ENCODE results near the gene USP49. TPM values are rescaled to one million over a fixed set of nuclear protein-coding genes. Genes with fewer than 3 reads are reported as not detected.

USP49 gene
- total RNA-seq, 2 experiments from 2014 or later: 9.0 to 17.8 TPM

- POLR2A ChIA-PET: interaction anchor here (1.2 kb wide), 1 partner anchor 21 kb away, joined by 3 read pairs; no protein-coding TSS in a partner anchor
- Histone ChIP-seq H3K27ac (ENCODE audit: low read depth, low read length, poor library complexity, severe bottlenecking) (no peak within 1 kb of the TSS), H3K9me3 (ENCODE audit: low read length) (no peaks in the 10 kb centered on the region), H3K36me3 (ENCODE audit: insufficient read depth, low read length) (no peaks in the 10 kb centered on the region), H3K4me2 (ENCODE audit: low read length) (no peak within 1 kb of the TSS), H4K20me1 (ENCODE audit: insufficient read depth, low read length) (no peaks in the 10 kb centered on the region), H3K4me1 (ENCODE audit: insufficient read depth, low read length, poor library complexity, severe bottlenecking) (no peaks in the 10 kb centered on the region), H3K9me2 (ENCODE audit: insufficient read depth, low read length) (no peaks in the 10 kb centered on the region), H3K79me2 (ENCODE audit: insufficient read depth, low read depth, low read length) (no peaks in the 10 kb centered on the region), H3K4me3 (ENCODE audit: low read depth, low read length, poor library complexity, severe bottlenecking) (no peak within 1 kb of the TSS), H2AFZ (ENCODE audit: low read length) (no peak within 1 kb of the TSS)
- intact Hi-C loops (cut with micrococcal nuclease; ENCODE audit: unreplicated experiment): no loop called here
- no peak for TF ChIP-seq CTCF (conservative IDR thresholded peaks at IDR 0.05; ENCODE audit: low read length)
- TF ChIP-seq EZH2phosphoT487 (IDR thresholded peaks at IDR 0.05; ENCODE audit: borderline replicate concordance, low read depth, low read length): no peak
- CTCF ChIA-PET (ENCODE audit: unreplicated experiment): interaction anchor here (0.5 kb wide), 1 partner anchor 420 kb away, joined by 3 read pairs; no protein-coding TSS in a partner anchor
- BruUV-seq (replicated peaks): no TSS peak
- no peak for DNase-seq (ENCODE audit: low spot score)
Measured at GRCh38 chr6:41747256-41748101, 147.7 kb downstream of the USP49 start, which contains the start of gene PGC. Gene PGC, minus strand, starts transcription at chr6:41747397. Its CDS starts 63 bp downstream, at chr6:41747334.

GRCh38 chr6:41746107-41746506, 149.1 kb downstream of the USP49 start:
- TF ChIP-seq EZH2phosphoT487 (IDR thresholded peaks at IDR 0.05; ENCODE audit: borderline replicate concordance, low read depth, low read length): no peak
- TF ChIP-seq CTCF (conservative IDR thresholded peaks at IDR 0.05; ENCODE audit: low read length): no peak
- Histone ChIP-seq H3K4me1 (ENCODE audit: insufficient read depth, low read length, poor library complexity, severe bottlenecking) (no peaks in the 10 kb centered on the region), H3K4me2 (ENCODE audit: low read length) (no peak overlapping the region), H3K36me3 (ENCODE audit: insufficient read depth, low read length) (no peaks in the 10 kb centered on the region), H3K9me3 (ENCODE audit: low read length) (no peaks in the 10 kb centered on the region), H3K9me2 (ENCODE audit: insufficient read depth, low read length) (no peaks in the 10 kb centered on the region), H4K20me1 (ENCODE audit: insufficient read depth, low read length) (no peaks in the 10 kb centered on the region), H3K27ac (ENCODE audit: low read depth, low read length, poor library complexity, severe bottlenecking) (no peak overlapping the region), H2AFZ (ENCODE audit: low read length) (no peak overlapping the region), H3K4me3 (ENCODE audit: low read depth, low read length, poor library complexity, severe bottlenecking) (no peak overlapping the region), H3K79me2 (ENCODE audit: insufficient read depth, low read depth, low read length) (no peaks in the 10 kb centered on the region)
- CTCF ChIA-PET (ENCODE audit: unreplicated experiment): no interaction called here
- POLR2A ChIA-PET: interaction anchor here (0.5 to 1.0 kb wide), 3 partner anchors 12 to 1205 kb away, joined by 3 to 5 read pairs (median 4); no protein-coding TSS in a partner anchor
- DNase-seq (ENCODE audit: low spot score): no peak
- BruUV-seq (replicated peaks): no TSS peak
- intact Hi-C loops (cut with micrococcal nuclease; ENCODE audit: unreplicated experiment): no loop called here

- Histone ChIP-seq H3K9me2 (ENCODE audit: insufficient read depth, low read length) (no peaks in the 10 kb centered on the region), H3K4me1 (ENCODE audit: insufficient read depth, low read length, poor library complexity, severe bottlenecking) (no peaks in the 10 kb centered on the region), H2AFZ (ENCODE audit: low read length) (no peak overlapping the region), H3K4me2 (ENCODE audit: low read length) (no peak overlapping the region), H3K79me2 (ENCODE audit: insufficient read depth, low read depth, low read length) (no peaks in the 10 kb centered on the region), H3K4me3 (ENCODE audit: low read depth, low read length, poor library complexity, severe bottlenecking) (no peak overlapping the region), H3K36me3 (ENCODE audit: insufficient read depth, low read length) (no peaks in the 10 kb centered on the region), H4K20me1 (ENCODE audit: insufficient read depth, low read length) (no peaks in the 10 kb centered on the region), H3K27ac (ENCODE audit: low read depth, low read length, poor library complexity, severe bottlenecking) (no peak overlapping the region), H3K9me3 (ENCODE audit: low read length) (no peaks in the 10 kb centered on the region)
- ChIA-PET POLR2A (no interaction called here), CTCF (ENCODE audit: unreplicated experiment) (no interaction called here)
- no peak for DNase-seq (ENCODE audit: low spot score)
- intact Hi-C loops (cut with micrococcal nuclease; ENCODE audit: unreplicated experiment): no loop called here
- no TSS peak for BruUV-seq (replicated peaks)
- TF ChIP-seq CTCF (conservative IDR thresholded peaks at IDR 0.05; ENCODE audit: low read length): no peak
- TF ChIP-seq EZH2phosphoT487 (IDR thresholded peaks at IDR 0.05; ENCODE audit: borderline replicate concordance, low read depth, low read length): no peak
Measured at GRCh38 chr6:41744236-41744787, 150.9 kb downstream of the USP49 start.

Measured in OCI-LY7 (cell line).